ENCODE results near the gene TTLL7.

Gene TTLL7

GRCh38 chr1:83819436-83819835, 179.5 kb downstream of the TTLL7 start:
- DNase-seq (ENCODE audit: low spot score): no peak

GRCh38 chr1:83818916-83819315, 180.0 kb downstream of the TTLL7 start:
- no peak for DNase-seq (ENCODE audit: low spot score)

GRCh38 chr1:83816836-83817235, 182.1 kb downstream of the TTLL7 start:
- DNase-seq (ENCODE audit: low spot score): no peak

GRCh38 chr1:83815330-83815729, 183.6 kb downstream of the TTLL7 start:
- DNase-seq (ENCODE audit: low spot score): no peak
